ENCODE measurements around the gene PITPNM1.
A peak's percentile ranks its signal among the peaks of the same experiment; 100 is the strongest.
"Not testable (repeated sequence)": the region's sequence is repeated elsewhere in the genome, so short reads cannot be mapped to it uniquely, and the experiment has no call there.

Gene PITPNM1

DNA sequence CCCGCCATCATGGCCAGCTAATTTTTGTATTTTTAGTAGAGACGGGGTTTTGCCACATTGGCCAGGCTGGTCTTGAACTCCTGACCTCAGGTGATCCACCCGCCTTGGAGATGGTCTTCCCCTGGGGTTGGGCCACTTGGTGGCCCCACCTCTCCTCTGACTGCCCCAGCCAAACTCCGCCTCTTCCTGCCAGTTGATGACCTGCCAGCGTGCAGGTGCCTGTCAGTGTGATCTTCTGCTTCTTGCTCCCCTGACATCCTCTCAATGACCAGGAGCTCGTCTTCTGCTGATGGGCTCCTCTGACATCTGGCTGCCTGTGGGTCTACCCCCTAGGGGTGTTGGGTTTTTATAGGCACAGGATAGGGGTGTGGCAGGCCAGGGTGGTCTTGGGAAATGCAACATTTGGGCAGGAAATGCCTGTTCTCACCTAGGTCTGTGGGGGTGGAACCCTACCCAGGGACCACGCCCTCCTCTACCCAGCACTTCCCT is 19.2 kb downstream of the PITPNM1 start:
- DNase-seq = not testable (repeated sequence)

DNA sequence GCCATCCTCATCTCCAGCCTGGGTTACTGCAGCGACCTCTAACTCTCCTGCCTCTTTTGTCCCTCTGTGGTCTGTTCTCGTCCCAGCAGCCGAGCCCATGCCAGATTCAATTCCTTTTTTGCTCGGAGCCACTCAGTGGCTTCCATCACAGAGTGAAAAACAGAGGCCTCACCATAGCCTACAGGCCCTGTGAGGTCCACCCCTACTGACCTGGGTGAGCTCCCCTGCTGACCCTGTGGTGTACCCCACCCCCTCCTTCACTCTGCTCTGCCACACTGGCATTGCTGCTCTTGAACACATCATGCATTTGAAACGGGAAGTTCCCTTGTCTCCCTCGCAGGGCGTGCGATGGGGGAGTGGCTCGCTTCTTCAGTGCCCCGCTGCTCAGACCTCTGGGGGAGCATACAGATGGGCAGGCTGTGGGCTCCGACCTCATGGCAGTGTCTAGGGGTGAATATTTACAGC is 20.3 kb downstream of the PITPNM1 start:
- peak; percentile 65 for DNase-seq

DNA sequence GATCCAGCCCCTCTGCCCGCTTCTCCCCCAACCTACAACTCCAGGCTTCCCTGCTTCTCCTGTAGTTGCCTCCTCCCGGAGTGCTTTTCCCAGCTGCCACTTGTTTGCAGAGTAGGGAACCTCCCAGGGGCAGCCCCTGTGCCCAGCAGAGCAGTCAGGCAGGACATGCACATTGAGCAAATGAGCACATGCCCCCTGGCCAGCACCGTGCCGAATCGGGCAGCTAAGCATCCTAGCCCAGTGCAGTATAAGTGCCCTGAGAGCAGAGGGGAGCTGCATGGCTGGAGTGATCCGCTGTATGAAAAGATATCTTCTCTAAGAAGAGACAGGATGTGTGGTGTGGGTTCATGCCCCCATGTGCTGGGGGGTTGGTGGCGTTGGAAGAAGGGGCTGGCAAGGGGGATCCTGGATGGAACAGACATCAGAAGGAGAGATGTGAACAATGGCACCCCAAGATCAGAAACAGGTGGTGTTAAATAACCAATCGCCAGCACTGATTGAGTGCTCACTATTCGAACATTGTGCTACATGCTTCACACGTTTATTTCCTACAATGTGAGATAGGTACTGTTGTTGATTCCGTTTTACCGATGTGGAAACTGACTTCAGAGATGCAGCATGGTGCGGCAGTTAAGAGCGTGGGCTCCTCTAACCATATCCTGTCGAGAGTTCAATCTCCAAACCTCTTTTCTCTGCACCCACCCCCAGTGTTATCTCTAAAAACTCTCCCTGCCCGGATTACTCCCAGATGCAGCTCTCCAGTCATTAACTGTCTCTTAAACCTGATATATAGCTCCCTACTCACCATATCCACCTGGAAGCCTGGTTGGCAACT is 21.1 kb downstream of the PITPNM1 start:
- no peak for DNase-seq

DNA sequence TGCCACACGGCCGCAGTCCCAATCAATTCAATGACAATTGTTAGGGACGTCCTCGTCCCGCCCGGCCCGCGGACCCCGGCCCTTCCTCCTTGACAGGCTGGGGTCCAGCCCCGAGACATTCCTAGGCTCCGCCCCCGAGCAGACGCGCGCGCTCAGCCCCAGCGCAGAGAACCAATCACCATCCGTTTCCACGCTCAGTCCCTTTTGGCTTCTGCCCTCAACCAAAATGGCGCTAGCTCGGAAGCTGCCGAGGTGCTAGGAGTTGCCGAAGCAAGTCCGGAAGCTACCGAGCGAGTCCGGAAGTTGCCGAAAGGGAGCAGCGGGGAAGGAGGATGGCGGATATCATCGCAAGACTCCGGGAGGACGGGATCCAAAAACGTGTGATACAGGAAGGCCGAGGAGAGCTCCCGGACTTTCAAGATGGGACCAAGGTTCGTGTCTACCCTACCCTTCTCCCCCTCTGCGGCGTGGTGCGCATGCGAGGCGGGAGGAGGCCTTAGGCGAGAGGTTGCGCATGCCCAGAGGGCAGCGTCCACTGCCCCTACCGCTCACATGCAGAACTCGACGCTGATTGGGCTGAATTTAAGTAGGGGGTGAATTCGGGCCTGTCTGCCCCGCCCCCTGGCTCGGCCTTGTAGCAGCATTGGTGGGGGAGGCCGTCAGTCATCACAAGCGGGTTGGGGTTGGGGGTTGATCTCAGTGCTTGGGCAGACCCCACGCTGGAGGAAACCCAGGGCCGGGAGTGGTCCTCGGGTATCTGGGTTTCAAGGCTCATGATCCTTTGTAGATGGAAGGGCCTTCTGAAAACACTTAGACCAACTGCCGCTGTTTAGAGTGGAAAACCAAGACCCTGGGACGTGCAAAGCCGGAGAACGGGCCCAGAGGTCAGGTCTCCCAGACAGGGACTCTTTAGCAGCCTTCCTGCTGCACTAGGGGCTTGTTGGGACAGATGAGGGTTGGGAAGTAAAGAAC is 22.1 kb downstream of the PITPNM1 start, which contains the start of gene AIP:
TSS of gene AIP (plus strand) at position 200 of the 972 bp plus-strand sequence. CDS start at position 333, 133 bp downstream.
- peak; percentile 98 for DNase-seq

DNA sequence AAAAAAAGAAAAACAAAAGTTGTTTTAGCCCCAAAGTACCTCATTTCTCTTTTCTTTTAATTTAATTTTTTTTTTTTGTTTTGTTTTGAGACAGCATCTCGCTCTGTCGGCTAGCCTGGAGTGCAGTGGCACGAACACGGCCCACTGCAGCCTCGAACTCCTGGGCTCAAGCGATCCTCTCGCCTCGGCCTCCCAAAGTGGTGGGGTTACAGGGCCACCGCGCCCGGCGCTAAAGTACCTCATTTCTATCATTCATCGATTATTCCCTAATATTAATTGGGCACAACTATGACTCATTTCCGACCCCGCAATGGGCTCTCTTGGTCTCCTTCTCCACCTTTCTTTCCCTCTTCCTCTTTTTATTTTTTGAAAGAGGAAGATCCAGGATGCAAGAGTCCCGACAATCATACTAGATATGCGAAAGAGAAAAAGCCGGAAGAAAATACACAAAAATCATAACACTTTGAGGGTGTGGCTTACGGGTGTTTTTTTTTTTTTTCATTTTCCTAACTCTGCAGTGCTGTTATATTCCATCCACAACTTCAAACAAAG is 22.8 kb downstream of the PITPNM1 start:
- DNase-seq = peak; percentile 70

DNA sequence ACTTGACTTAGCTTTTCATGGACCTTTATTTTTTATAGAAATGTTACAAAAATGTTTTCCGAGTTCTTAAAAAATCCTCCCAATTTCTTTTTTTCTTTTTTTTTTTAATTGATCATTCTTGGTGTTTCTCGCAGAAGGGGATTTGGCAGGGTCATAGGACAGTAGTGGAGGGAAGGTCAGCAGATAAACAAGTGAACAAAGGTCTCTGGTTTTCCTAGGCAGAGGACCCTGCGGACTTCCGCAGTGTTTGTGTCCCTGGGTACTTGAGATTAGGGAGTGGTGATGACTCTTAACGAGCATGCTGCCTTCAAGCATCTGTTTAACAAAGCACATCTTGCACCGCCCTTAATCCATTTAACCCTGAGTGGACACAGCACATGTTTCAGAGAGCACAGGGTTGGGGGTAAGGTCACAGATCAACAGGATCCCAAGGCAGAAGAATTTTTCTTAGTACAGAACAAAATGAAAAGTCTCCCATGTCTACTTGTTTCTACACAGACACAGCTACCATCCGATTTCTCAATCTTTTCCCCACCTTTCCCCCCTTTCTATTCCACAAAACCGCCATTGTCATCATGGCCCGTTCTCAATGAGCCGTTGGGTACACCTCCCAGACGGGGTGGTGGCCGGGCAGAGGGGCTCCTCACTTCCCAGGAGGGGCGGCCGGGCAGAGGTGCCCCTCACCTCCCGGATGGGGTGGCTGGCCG is 27.7 kb downstream of the PITPNM1 start:
- DNase-seq = not testable (repeated sequence)

DNA sequence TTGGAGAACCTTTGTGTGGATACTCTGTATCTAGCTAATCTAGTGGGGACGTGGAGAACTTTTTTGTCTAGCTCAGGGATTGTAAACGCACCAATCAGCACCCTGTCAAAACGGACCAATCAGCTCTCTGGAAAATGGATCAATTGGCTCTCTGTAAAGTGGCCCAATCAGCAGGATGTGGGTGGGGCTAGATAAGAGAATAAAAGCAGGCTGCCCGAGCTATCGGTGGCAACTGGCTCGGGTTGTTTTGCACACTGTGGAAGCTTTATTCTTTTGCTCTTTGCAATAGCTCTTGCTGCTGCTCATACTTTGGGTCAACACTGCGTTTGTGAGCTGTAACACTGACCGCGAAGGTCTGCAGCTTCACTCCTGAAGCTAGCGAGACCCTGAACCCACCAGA is 28.5 kb downstream of the PITPNM1 start:
- DNase-seq = not testable (repeated sequence)

DNA sequence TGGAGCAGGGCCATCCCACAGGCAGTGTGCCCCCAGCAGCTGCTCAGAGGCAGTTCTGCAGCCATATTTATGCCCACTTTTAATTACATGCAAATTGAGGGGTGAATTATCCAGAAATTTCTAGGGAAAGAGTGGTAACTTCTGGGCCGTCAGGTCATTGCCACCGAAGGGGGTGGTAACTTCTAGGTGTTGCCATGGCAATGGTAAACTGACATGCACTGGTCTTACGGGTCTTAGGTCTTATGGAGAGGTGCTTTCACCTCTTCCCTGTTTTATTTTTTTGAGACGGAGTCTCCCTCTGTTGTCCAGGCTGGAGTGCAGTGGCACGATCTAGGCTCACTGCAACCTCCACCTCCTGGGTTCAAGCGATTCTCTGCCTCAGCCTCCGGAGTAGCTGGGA is 32.3 kb downstream of the PITPNM1 start:
- no peak for DNase-seq

DNA sequence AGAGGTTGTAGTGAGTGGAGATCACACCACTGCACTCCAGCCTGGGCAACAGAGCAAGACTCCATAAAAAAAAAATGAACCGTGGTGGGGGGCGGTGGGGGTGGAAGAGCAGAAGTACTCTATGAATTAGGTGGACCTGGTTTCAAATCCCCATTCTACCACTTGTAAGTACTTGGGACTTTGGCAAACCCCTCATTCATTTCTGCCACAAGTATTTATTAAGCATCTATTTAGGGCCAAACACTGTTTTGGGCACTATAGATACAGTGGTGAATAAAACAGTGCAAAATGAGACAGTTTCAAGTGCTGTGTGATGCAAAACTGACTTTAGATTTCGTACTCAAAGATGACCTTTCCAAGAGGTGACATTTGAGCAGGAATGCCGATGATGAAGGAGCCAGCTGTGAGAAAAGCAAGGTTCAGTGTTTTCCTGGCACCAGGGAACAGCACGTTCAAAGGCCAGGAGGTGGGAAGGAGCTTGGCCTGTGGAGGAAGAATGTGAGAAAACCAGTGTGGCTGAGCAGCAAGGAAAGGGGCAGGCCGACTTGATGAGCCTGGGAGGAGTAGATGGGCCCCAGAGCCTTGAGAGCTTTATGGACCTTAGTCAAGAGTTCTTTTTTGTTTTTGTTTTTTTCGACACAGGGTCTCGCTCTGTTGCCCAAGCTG is 34.7 kb downstream of the PITPNM1 start:
- no peak for DNase-seq

DNA sequence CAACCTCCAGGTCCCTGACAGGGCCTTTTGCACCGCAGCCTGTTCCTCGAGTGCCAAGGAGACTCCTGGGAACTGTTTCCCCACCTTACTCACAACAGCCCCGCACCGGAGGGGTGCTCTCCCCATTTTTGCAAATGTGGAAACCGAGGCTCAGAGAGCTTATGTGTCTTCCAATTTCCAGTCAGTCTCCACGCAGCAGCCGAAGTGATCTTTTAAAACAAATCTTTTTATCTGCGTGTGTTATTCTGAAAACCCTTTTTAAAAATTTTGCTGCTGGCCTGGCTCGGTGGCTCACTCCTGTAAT is 35.7 kb downstream of the PITPNM1 start:
- DNase-seq = no peak

DNA sequence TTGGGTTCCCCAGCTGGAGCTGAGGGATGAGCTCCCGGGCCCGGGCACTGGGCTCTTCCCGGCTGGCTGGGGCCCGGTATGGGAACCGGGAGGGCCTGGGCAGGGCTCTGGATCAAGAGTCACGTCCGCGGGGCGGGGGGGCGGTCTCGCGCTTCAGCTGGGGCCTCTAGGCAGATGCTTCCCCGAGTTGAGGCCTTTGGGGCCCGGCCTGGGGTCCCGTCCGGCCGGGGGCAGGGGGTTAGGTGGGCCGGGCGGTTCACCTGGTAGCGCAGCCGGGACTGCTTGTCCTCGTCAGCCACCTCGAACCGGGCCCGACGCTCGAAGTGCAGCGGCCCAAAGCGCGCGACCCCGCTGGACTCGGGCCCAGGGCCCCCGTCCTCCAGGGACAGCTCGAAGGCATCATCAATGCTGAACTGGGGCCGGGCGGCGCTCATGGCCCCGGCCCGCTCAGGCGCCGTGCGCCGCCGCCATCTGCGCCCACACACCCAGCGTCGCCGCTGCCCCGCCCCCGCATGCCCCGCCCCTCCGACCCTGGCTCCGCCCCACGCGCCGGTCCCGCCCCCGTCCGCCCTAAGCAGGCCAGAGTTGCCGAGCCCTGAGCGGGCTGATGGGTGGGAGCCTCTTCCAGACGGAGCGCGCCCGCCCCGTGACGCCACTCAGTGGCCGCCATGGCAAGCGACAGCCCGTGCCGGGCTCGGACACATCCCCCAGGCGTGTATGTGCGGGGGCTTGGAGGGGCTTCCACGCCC is 36.2 kb downstream of the PITPNM1 start, which contains the start of gene TMEM134:
TSS of gene TMEM134 (minus strand) at position 493 of the 749 bp plus-strand sequence. CDS start at position 434, 59 bp downstream.
- DNase-seq = peak; percentile 97

DNA sequence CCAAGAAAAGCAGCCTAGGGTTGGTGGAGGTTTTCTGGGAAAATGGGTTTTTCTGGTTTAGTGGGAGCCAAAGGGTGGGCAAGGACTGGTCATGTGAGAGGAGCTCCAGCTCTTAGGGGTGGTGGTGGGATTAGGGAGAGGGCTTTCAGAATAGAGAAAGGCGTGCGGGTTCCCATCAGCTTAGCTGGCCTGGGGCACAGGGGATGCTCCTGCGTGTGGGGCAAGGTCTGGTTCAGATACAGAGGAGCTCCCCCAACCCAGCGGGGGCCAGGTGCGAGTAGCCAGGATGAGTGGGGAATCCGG is 36.8 kb downstream of the PITPNM1 start:
- no peak for DNase-seq

DNA sequence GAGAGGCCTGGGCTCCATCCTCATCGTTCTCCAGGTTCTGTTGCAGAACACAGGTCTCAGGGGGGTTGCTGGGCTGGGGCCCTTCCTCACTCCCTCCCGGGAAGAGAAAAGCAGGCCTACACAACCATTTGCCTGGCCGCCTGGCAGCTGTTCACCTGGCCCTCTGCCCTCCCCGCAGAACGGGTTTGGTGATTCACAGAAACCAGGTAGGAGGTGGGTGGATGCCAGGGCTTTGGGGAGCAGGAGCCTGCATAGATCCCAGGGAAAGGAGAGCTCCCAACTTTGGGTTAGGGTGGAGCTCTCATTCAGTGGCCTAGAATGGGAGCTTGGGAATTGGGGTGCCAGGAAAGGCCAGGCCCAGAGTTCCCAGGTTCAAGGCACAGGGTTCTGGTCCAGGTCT is 37.1 kb downstream of the PITPNM1 start:
- no peak for DNase-seq

DNA sequence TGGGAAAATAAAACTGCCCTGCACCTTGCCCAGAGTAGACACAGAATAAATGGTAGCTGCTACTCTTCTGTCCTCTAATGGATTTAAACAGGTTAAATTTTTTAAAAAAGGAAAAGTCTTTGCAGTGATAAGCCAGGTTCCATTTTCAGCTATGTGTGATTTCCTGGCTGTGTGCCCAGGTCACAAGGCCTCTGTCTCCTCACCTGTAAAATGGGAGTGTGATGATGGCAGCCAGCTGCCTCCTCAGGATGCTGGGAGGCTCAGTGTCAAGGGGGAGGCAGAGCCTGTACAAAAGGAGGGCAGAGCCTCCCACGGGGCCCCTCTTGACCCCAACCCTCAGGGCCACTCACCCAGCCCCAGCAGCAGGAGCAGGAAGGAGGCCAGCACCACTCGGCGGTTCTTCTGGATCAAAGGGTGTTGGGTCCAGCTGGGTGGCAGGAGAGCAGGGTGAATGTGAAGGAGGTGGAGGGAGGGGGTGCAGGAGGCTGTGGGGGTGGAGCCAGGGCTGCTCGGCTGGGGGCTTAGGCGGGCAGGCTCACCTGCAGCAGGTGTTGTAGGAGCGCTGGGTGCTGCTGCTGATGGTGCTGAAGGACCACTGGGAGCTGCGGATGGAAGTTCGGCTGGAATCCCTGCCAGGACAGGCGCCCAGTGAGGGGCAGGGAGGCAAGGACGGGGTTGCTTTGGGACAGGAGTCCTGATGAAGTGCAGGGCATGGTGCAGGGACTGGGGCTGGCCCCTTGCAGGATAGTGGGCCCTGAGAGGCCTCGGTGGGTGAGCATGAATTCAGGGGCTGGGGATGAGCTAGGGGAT is 38.0 kb downstream of the PITPNM1 start:
- DNase-seq = no peak

DNA sequence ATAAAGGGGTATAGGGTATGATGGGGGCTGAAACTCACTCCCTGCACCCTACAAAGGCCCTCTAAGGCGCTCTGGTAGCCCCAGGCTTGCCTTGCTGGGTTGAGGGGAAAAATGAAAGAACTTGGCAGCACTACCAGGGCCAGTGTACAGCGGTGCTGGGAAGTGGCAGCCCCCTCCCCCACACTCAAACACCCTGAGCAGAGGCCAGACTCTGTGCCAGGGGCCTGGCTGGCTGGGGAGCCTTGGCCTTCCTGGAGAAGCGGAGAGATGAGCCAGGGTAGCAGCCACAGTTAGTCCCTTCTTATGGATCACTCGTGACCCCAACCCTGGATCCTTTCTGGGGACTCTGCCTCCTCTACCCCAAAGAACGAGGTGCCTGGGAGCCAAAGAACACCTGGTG is 38.8 kb downstream of the PITPNM1 start:
- DNase-seq = no peak

DNA sequence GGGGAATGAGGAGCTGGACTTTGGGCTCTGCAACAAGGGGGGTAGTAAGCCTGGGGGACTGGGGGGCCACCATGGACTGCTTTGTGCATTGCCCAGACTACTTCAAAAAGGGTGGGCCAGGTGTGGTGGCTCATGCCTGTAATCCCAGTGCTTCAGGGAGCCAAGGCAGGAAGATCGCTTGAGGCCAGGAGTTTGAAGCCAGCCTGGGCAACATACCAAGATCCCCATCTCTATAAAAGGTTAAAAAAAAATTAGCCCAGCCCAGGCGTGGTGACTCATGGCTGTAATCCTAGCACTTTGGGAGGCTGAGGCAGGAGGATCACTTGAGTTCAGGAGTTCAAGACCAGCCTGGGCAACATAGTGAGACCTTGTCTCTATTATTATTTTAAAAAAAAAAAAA is 39.6 kb downstream of the PITPNM1 start:
- DNase-seq = not testable (repeated sequence)

DNA sequence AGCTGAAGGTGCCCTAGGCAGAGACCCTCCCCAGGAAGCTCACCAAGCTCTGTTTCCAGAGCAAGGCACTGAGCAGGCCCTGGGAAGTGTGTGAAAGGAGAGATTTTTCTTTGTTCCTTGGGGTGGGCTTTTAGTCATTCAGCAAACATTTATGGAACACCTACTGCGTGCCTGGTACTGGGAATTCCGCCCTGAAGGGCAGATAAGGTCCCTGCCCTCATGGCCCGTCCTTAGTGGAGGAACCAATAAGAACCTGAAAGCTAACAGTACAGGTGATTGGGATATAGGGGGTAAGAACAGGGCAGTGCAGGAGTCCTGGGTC is 40.0 kb downstream of the PITPNM1 start:
- no peak for DNase-seq

DNA sequence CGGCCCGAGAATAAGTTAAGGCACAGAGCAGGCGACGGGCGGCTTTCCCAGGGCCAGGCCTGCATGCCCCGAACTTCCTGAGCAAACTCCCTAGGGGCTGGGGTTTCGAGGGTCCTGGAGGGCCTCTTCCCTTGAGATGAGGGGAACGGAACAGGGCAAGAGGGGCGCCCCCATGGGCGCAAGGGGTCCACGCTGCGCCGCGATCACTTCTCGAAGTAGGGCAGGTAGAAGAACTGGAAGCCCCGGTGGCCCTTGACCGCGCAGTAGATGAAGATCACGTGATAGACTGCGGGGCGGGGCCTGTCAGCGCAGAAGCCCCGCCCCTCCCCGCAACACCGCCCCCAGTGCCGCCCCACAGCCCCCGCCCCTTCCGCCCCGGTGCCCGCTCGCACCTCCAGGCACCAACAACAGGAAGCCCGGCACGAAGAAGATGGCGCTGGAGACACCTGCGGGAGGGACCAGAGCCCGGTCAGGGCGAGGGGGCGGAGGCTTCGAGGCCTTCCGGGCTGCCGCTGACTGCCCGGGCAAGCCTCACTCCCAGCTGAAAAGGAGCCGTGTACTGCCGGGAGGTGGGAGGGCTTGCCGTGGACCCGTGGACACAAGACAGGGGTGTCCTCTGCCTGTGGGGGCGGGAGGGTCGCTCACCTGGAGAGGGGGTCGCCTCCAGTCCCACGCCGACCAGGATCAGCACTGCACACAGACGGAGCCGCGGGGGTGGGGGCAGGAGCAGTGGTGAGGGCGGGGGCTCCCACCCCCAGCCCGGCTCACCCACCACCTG is 40.6 kb downstream of the PITPNM1 start:
- peak; percentile 89 for DNase-seq

DNA sequence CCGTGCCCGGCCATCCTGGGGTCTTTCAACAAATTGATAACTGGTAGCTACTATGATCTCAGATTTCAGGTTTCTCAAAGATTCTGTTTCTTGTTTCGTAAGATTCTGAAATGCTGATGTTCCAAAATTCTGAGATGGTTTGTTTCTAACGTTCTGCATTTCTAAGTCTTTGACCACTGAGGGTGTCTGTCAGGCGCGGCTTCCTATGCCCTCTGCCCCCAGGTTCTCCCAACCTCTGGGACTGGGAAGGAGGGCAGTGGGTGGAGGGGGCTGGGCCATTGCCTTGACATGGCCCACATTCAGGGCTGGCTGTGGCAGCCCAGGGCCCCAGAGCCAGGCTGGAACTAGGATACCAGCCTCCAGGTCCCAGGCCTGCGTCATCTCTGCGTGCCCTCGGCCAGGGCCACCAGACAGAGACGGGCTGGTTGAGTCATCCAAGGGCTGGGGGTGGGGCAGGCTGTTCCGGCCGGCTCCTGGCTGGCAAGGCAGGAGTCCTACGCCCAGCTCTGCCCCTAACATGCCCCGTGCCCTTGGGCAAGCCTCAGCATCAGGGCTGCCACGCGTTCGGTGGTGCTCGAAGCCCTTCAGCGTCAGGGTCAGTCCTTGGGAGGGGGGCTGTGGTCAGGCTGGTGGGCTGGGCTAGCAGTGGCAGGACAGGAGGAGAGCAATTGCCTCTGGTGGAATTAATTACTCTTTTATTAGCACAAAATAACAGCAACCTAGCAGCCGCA is 41.3 kb downstream of the PITPNM1 start:
- peak; percentile 91 for DNase-seq
